Right lobe of liver (tissue), 6 donors: Measurements from ENCODE around the gene APRT. TPM values are rescaled to one million over a fixed set of nuclear protein-coding genes. Genes with fewer than 3 reads are reported as not detected.
"Not testable (repeated sequence)": the region's sequence is repeated elsewhere in the genome, so short reads cannot be mapped to it uniquely, and the experiment has no call there.

ENCODE experiments used
- ATAC-seq, 4 donors: fragments of 200-7000 bp; cut with Tn5 transposase; one replicate each; pipeline ENCODE4 v1.9.1; 2020; ENCODE audit warnings: mild to moderate bottlenecking in 4 of 4, moderate library complexity in 4 of 4
- DNase-seq, 3 donors: peaks; one replicate each; pipeline ENCODE4 v3.0.0-alpha.2; 2020
- H3K27ac ChIP-seq, 3 donors: fragments of 200-600 bp; one replicate each; pipeline ENCODE4 v1.8.0; 2022
- H3K27me3 ChIP-seq, 2 donors: fragments of 200-600 bp; one replicate each; pipeline ENCODE4 v1.8.0; 2022
- H3K36me3 ChIP-seq, 4 donors: fragments of 200-600 bp; sonication (generic) in 1 of 4; one replicate each; pipeline versions ENCODE4 v1.5.1 to v1.8.0; 2017 to 2022; ENCODE audit warnings: control low read depth in 1 of 4
- H3K4me1 ChIP-seq, 4 donors: fragments of 200-600 bp; sonication (generic) in 1 of 4; one replicate each; pipeline versions ENCODE4 v1.5.1 to v1.8.0; 2017 to 2022; ENCODE audit warnings: control low read depth in 1 of 4
- H3K4me3 ChIP-seq, 3 donors: fragments of 200-600 bp; one replicate each; pipeline ENCODE4 v1.8.0; 2022
- H3K9me3 ChIP-seq, 4 donors: fragments of 200-600 bp; sonication (generic) in 1 of 4; one replicate each; pipeline versions ENCODE4 v1.5.1 to v1.8.0; 2017 to 2022; ENCODE audit warnings: control low read depth in 1 of 4
- CTCF ChIP-seq, 4 donors: fragments of 200-600 bp in 3 of 4; fragments of 450-650 bp in 1 of 4; IDR thresholded peaks; one replicate each; pipeline versions ENCODE4 v1.5.1 to v1.8.0; 2016 to 2022; ENCODE audit warnings: antibody characterized with exemption in 4 of 4, mild to moderate bottlenecking in 2 of 4
- POLR2A ChIP-seq: fragments of 450-650 bp; IDR thresholded peaks from one replicate; pipeline ENCODE4 v1.6.1; 2017; ENCODE audit warnings: antibody characterized with exemption, mild to moderate bottlenecking
- WGBS: methylation state at CpG from one replicate; pipeline ENCODE4 v1.1.6; 2018; ENCODE audit warnings: low coverage, low lambda C conversion rate; ENCODE audit not compliant: insufficient coverage; ENCODE audit errors: missing lambda C conversion rate; 5-methylcytosine and 5-hydroxymethylcytosine counted together
- intact Hi-C, 2 donors: fragments of 100-400 bp; cut with DNase I; formaldehyde crosslinking; loops; one replicate each; pipeline versions ENCODE4 v1.11.2 to v1.14.1; 2022
- total RNA-seq, 6 experiments: library from RNA; depleted of rRNA in 2 of 6; stranded (reverse); fragments of >200 nt in 2 of 6; fragmentation: NEBNext Ultra II Directional in 3 of 6; extraction: Animal tissue kit (Norgen Biotek cat#: 25700) in 3 of 6; gene quantifications; one replicate each; pipeline versions ENCODE4 v1.1.0 to v1.2.4, GENCODE V29; 2016 to 2023
- donor health status: DM: no; HTN: yes; CAD: no.
- donor health status: DM: no; HTN: no; CAD: no.
- donor health status: DM: no; HTN: no; CAD: no.
- donor health status: DM: no; HTN: yes; CAD: no.
- donor health status: DM: no; HTN: yes; CAD: no.

APRT gene
- total RNA-seq, 6 experiments from 2014 or later: 61.4 to 120 (median 74.1) TPM

GRCh38 chr16:88790312-88791211 lies 21.2 kb downstream of the APRT start:
- Histone ChIP-seq H3K4me1 (peaks cover 0 to 17% (median 5%) of the 10 kb centered on the region in 4 donors), H3K36me3 (no peaks in the 10 kb centered on the region), H3K27me3 (no peaks in the 10 kb centered on the region), H3K27ac (no peak overlapping the region), H3K4me3 (no peak overlapping the region), H3K9me3 (no peaks in the 10 kb centered on the region)
- DNase-seq: no peak
- ATAC-seq: peak in 3 of 4 donors; percentile 9 to 34 (median 26)
- intact Hi-C loops: no loop called here
- TF ChIP-seq POLR2A: no peak
- TF ChIP-seq CTCF (IDR thresholded peaks at IDR 0.05): no peak
- WGBS: 53% methylated on average over 15 of the region's 24 CpGs

- WGBS: 82% methylated on average over 4 of the region's 7 CpGs
- intact Hi-C loops: loop anchor here in 1 of 2 donors (5.0 kb wide), 1 partner anchor 47 kb away; no protein-coding TSS in a partner anchor
Observed at GRCh38 chr16:88789594-88789993, 22.1 kb downstream of the APRT start.

GRCh38 chr16:88788749-88789148 lies 23.0 kb downstream of the APRT start:
- not testable (repeated sequence) for ATAC-seq, H3K4me3 ChIP-seq, DNase-seq, H3K9me3 ChIP-seq, H3K27me3 ChIP-seq, H3K36me3 ChIP-seq, H3K27ac ChIP-seq
- intact Hi-C loops: loop anchor here in 1 of 2 donors (5.0 kb wide), 1 partner anchor 46 kb away; no protein-coding TSS in a partner anchor
- H3K4me1 ChIP-seq: peaks cover 0 to 21% (median 8%) of the 10 kb centered on the region in 4 donors
- 97% methylated on average over 8 of the region's 8 CpGs for WGBS

More at GRCh38 chr16:88789594-88789993, 22.1 kb downstream of the APRT start:
- no peaks in the 10 kb centered on the region for H3K27me3 ChIP-seq
- no peaks in the 10 kb centered on the region for H3K9me3 ChIP-seq
- TF ChIP-seq POLR2A (no peak), CTCF (IDR thresholded peaks at IDR 0.05) (no peak)
- H3K4me1 ChIP-seq: peaks cover 0 to 17% (median 5%) of the 10 kb centered on the region in 4 donors
- DNase-seq (no peak), ATAC-seq (no peak)
- H3K36me3 ChIP-seq: no peaks in the 10 kb centered on the region
- H3K4me3 ChIP-seq: no peak overlapping the region
- no peak overlapping the region for H3K27ac ChIP-seq

GRCh38 chr16:88787579-88788314 lies 24.0 kb downstream of the APRT start:
- TF ChIP-seq POLR2A (no peak), CTCF (IDR thresholded peaks at IDR 0.05) (no peak)
- WGBS: 28% methylated on average over 11 of the region's 11 CpGs
- H3K4me3 ChIP-seq: no peak overlapping the region
- intact Hi-C loops: loop anchor here in 1 of 2 donors (5.0 kb wide), 1 partner anchor 45 kb away; no protein-coding TSS in a partner anchor
- H3K4me1 ChIP-seq: peaks cover 0 to 30% (median 13%) of the 10 kb centered on the region in 4 donors
- peak overlapping the region in 2 of 3 donors; percentile 9 to 67 for H3K27ac ChIP-seq
- H3K9me3 ChIP-seq: no peaks in the 10 kb centered on the region
- DNase-seq: peak in 2 of 3 donors; percentile 80 to 90
- H3K36me3 ChIP-seq: no peaks in the 10 kb centered on the region
- H3K27me3 ChIP-seq: no peaks in the 10 kb centered on the region
- ATAC-seq: peak; percentile 53 to 76 (median 62)
